ENCODE results near the gene MATR3. TPM values are rescaled to one million over a fixed set of nuclear protein-coding genes. Genes with fewer than 3 reads are reported as not detected.

The MATR3 gene
- polyA plus RNA-seq (920 and 1,016 TPM in 2 replicates), polyA minus RNA-seq (1,092 and 1,245 TPM in 2 replicates)

- H3K79me2 ChIP-seq (replicated peaks; ENCODE audit: insufficient read depth, low read length), result peaks cover 48% of the 10 kb centered on the region
- no peaks in the 10 kb centered on the region for H3F3A ChIP-seq (ENCODE audit: insufficient read depth, low read length, poor library complexity, severe bottlenecking)
- no peaks in the 10 kb centered on the region for H3K9me3 ChIP-seq (ENCODE audit: low read length)
- H3K36me3 ChIP-seq (ENCODE audit: insufficient read depth, low read length), result no peaks in the 10 kb centered on the region
- no peaks in the 10 kb centered on the region for H3K27me3 ChIP-seq (ENCODE audit: insufficient read depth, low read depth, low read length)
- peak within 1 kb of the TSS; percentile 80 for H2AFZ ChIP-seq (ENCODE audit: low read depth, low read length)
- H3K9me2 ChIP-seq (ENCODE audit: insufficient read depth, low read length), result no peaks in the 10 kb centered on the region
- H4K20me1 ChIP-seq (ENCODE audit: insufficient read depth), result peaks cover 25% of the 10 kb centered on the region
- H3K4me2 ChIP-seq (ENCODE audit: low read length), result peak within 1 kb of the TSS; percentile 39
- H3K4me3 ChIP-seq (ENCODE audit: low read length), result peak within 1 kb of the TSS; percentile 95
- H3K27ac ChIP-seq (ENCODE audit: low read length), result peak within 1 kb of the TSS; percentile 100
- peak within 1 kb of the TSS; percentile 100 for H3K9ac ChIP-seq (ENCODE audit: low read length)
- TF ChIP-seq RAD21 (conservative IDR thresholded peaks at IDR 0.05) (peak; percentile 51), EP300 (conservative IDR thresholded peaks at IDR 0.05; ENCODE audit: poor library complexity, severe bottlenecking) (peak; percentile 64), MXI1 (conservative IDR thresholded peaks at IDR 0.05; ENCODE audit: poor library complexity, severe bottlenecking) (peak; percentile 66), EZH2 (IDR thresholded peaks at IDR 0.05; ENCODE audit: borderline replicate concordance, insufficient read depth, low read length, poor library complexity, severe bottlenecking) (no peak), SMC3 (conservative IDR thresholded peaks at IDR 0.05; ENCODE audit: poor library complexity) (peak; percentile 36), TAF1 (IDR thresholded peaks at IDR 0.05; ENCODE audit: low read depth) (peak; percentile 95), POLR2AphosphoS5 (IDR thresholded peaks at IDR 0.05) (peak; percentile 99), CTCF (IDR thresholded peaks at IDR 0.05; ENCODE audit: poor library complexity, severe bottlenecking) (no peak), REST (IDR thresholded peaks at IDR 0.05; ENCODE audit: borderline replicate concordance) (peak; percentile 98)
Measured at GRCh38 chr5:139293507-139294373, at the start of gene MATR3. Gene MATR3, plus strand, starts transcription at chr5:139293740. Its CDS starts 13,676 bp downstream, at chr5:139307416.

GRCh38 chr5:139245637-139246339 lies 47.8 kb upstream of the MATR3 start:
- H2AFZ ChIP-seq (ENCODE audit: low read depth, low read length), result no peak overlapping the region
- no peak overlapping the region for H3K4me3 ChIP-seq (ENCODE audit: low read length)
- H3K27me3 ChIP-seq (ENCODE audit: insufficient read depth, low read depth, low read length), result no peaks in the 10 kb centered on the region
- H3K4me2 ChIP-seq (ENCODE audit: low read length), result no peak overlapping the region
- no peaks in the 10 kb centered on the region for H3K9me2 ChIP-seq (ENCODE audit: insufficient read depth, low read length)
- TF ChIP-seq MXI1 (conservative IDR thresholded peaks at IDR 0.05; ENCODE audit: poor library complexity, severe bottlenecking) (no peak), REST (IDR thresholded peaks at IDR 0.05; ENCODE audit: borderline replicate concordance) (no peak), POLR2AphosphoS5 (IDR thresholded peaks at IDR 0.05) (no peak)
- no peak overlapping the region for H3K9ac ChIP-seq (ENCODE audit: low read length)
- H3K36me3 ChIP-seq (ENCODE audit: insufficient read depth, low read length), result no peaks in the 10 kb centered on the region
- no peaks in the 10 kb centered on the region for H4K20me1 ChIP-seq (ENCODE audit: insufficient read depth)
- H3K9me3 ChIP-seq (ENCODE audit: low read length), result no peaks in the 10 kb centered on the region
- no peaks in the 10 kb centered on the region for H3K79me2 ChIP-seq (replicated peaks; ENCODE audit: insufficient read depth, low read length)
- no peaks in the 10 kb centered on the region for H3F3A ChIP-seq (ENCODE audit: insufficient read depth, low read length, poor library complexity, severe bottlenecking)
- no peak overlapping the region for H3K27ac ChIP-seq (ENCODE audit: low read length)
